ENCODE results near the gene CARS2.
"Not testable (repeated sequence)": the region's sequence is repeated elsewhere in the genome, so short reads cannot be mapped to it uniquely, and the experiment has no call there.

CARS2 gene

DNA sequence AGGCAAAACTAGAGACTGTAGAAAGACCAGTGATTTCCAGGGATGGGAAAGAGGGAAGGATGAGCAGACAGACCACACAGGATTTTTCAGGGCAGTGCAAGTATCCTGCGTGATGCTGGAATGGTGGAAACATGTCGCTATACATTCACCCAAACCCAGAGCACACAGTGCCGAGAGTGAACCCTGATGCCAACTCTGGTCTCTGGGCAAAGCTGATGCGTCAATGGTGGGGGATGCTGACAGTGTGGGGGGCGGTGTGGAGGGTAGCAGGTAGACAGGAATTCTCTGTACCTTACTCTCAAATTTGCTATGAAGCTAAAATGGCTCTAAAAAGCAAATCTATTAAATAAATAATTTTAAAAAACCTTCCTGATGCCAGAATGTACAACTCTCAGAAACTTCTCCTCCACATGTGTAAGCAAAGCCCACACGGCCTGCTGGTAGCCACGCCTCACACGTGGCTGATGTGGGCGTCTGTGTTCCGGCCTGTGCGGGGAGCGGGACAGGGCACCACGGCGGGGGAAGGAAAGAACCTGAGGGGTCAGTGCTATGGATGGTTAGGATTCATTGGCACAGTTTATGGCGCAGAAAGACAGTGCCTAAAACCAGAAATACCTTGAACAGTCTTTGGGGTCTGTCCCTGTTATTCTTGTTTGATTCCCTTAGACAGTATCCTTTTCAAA, 23.9 kb downstream of the CARS2 start:
- Histone ChIP-seq H3K9me3 (ENCODE audit: control insufficient read depth, low read length) (no peaks in the 10 kb centered on the region), H2AFZ (no peak overlapping the region), H3K9ac (no peak overlapping the region), H3K27me3 (ENCODE audit: control insufficient read depth, insufficient read depth, low read length) (no peaks in the 10 kb centered on the region), H3K79me2 (peaks cover 3% of the 10 kb centered on the region), H3K27ac (no peak overlapping the region), H3K4me2 (ENCODE audit: low read length) (no peak overlapping the region), H3K4me3 (ENCODE audit: low read depth, low read length) (no peak overlapping the region), H3K4me1 (no peaks in the 10 kb centered on the region), H3K36me3 (ENCODE audit: control insufficient read depth, insufficient read depth, low read length) (no peaks in the 10 kb centered on the region)
- TF ChIP-seq CTCF (IDR thresholded peaks at IDR 0.05) = no peak

DNA sequence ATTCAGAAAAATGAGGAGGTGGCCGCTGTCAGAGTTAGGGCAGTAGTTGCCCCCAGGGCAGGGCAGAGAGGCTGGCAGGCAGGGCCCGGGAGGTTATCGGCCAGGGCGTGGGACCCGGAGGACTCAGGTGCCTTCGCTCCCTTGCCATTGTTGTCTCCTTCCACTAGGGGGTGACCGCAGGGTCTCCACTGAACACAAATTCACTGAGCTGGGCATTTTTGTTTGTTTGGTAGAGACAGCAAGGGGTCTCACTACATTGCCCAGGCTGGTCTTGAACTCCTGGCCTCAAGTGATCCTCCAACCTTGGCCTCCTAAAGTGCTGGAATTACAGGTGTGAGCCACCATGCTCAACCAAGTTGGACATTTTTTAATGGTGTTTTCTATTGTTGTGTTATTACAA, 25.1 kb downstream of the CARS2 start:
- Histone ChIP-seq H3K4me3 (ENCODE audit: low read depth, low read length) (no peak overlapping the region), H2AFZ (no peak overlapping the region), H3K9me3 (ENCODE audit: control insufficient read depth, low read length) (no peaks in the 10 kb centered on the region), H3K27me3 (ENCODE audit: control insufficient read depth, insufficient read depth, low read length) (no peaks in the 10 kb centered on the region), H3K79me2 (peaks cover 3% of the 10 kb centered on the region), H3K36me3 (ENCODE audit: control insufficient read depth, insufficient read depth, low read length) (no peaks in the 10 kb centered on the region), H3K27ac (no peak overlapping the region), H3K4me1 (no peaks in the 10 kb centered on the region), H3K9ac (no peak overlapping the region), H3K4me2 (ENCODE audit: low read length) (no peak overlapping the region)
- TF ChIP-seq CTCF (IDR thresholded peaks at IDR 0.05) = no peak

GRCh38 chr13:110677731-110678545, 28.0 kb downstream of the CARS2 start:
- TF ChIP-seq CTCF (IDR thresholded peaks at IDR 0.05) = no peak
- H3K79me2 ChIP-seq = peaks cover 3% of the 10 kb centered on the region
- H3K4me3 ChIP-seq (ENCODE audit: low read depth, low read length) = no peak overlapping the region
- no peaks in the 10 kb centered on the region for H3K27me3 ChIP-seq (ENCODE audit: control insufficient read depth, insufficient read depth, low read length)
- no peaks in the 10 kb centered on the region for H3K36me3 ChIP-seq (ENCODE audit: control insufficient read depth, insufficient read depth, low read length)
- no peak overlapping the region for H3K4me2 ChIP-seq (ENCODE audit: low read length)
- no peak overlapping the region for H3K27ac ChIP-seq
- no peak overlapping the region for H3K9ac ChIP-seq
- no peaks in the 10 kb centered on the region for H3K4me1 ChIP-seq
- H3K9me3 ChIP-seq (ENCODE audit: control insufficient read depth, low read length) = no peaks in the 10 kb centered on the region
- no peak overlapping the region for H2AFZ ChIP-seq

DNA sequence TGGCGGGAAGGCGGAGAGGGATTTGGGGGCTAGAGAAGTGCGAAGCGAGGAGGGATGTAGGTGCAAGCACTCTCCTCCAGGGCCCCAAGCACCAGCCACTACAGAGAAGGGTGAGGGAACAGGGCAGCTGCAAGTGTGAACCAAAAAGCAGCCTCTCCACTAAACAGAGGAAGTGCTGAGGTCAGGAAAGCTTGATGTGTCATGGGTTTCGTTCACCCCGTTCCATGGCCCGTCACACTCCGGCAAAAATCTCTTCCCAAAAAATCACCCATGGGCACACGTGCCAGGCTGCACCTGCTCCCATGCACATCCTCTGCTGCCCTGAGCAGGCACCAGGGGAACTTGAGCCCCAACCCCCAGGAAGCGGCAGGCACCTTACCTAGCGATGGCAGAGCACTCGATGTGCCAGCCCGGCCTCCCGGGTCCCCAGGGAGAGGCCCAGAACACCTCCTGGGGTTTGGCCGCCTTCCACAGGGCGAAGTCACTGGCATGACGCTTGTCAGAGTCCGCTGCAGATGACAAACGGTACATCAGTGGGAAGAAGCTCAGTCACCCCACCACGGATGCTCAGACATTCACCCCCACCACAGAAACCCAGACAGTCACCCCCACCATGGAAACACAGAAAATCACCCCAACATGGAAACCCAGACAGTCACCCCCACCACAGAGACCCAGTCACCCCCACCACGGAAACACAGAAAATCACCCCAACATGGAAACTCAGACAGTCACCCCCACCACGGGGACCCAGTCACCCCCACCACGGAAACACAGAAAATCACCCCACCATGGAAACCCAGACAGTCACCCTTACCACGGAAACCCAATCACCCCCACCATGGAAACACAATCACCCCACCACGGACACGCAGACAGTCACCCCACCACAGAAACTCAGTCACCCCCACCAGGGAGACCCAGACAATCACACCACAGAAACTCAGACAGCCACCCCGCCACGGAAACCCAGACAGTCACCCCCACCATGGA, 29.0 kb downstream of the CARS2 start:
- no peaks in the 10 kb centered on the region for H3K9me3 ChIP-seq (ENCODE audit: control insufficient read depth, low read length)

DNA sequence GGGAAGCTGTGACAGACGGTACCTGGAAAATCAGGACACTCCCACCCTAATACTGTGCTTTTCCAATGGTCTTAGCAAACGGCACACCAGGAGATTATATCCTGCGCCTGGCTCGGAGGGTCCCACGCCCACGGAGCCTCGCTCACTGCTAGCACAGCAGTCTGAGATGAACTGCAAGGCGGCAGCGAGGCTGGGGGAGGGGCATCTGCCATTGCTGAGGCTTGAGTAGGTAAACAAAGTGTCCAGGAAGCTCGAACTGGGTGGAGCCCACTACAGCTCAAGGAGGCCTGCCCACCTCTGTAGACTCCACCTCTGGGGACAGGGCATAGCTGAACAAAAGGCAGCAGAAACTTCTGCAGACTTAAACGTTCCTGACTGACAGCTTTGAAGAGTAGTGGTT, 36.1 kb downstream of the CARS2 start:
- H3K4me1 ChIP-seq; H3K36me3 ChIP-seq (ENCODE audit: control insufficient read depth, insufficient read depth, low read length); H3K27ac ChIP-seq; H3K9me3 ChIP-seq (ENCODE audit: control insufficient read depth, low read length); H3K79me2 ChIP-seq; H3K27me3 ChIP-seq (ENCODE audit: control insufficient read depth, insufficient read depth, low read length); H2AFZ ChIP-seq; H3K9ac ChIP-seq; H3K4me3 ChIP-seq (ENCODE audit: low read depth, low read length); H3K4me2 ChIP-seq (ENCODE audit: low read length): not testable (repeated sequence)

More for the DNA sequence above, 29.0 kb downstream of the CARS2 start:
- Histone ChIP-seq H3K79me2 (peaks cover 3% of the 10 kb centered on the region), H3K9ac (no peak overlapping the region), H2AFZ (no peak overlapping the region), H3K4me1 (no peaks in the 10 kb centered on the region), H3K36me3 (ENCODE audit: control insufficient read depth, insufficient read depth, low read length) (no peaks in the 10 kb centered on the region), H3K4me2 (ENCODE audit: low read length) (no peak overlapping the region), H3K27me3 (ENCODE audit: control insufficient read depth, insufficient read depth, low read length) (no peaks in the 10 kb centered on the region), H3K27ac (no peak overlapping the region), H3K4me3 (ENCODE audit: low read depth, low read length) (no peak overlapping the region)
- no peak for TF ChIP-seq CTCF (IDR thresholded peaks at IDR 0.05)
